ENCODE measurements around the gene MOB3B.
"Not testable (repeated sequence)": the region's sequence is repeated elsewhere in the genome, so short reads cannot be mapped to it uniquely, and the experiment has no call there.

Gene MOB3B

GRCh38 chr9:27503623-27504022 is 26.0 kb downstream of the MOB3B start:
- TF ChIP-seq CTCF (IDR thresholded peaks at IDR 0.05; ENCODE audit: extremely low read depth, missing control alignments): no peak
- DNase-seq (ENCODE audit: low spot score): no peak

- not testable (repeated sequence) for DNase-seq (ENCODE audit: low spot score)
Observed at GRCh38 chr9:27500902-27501301, 28.7 kb downstream of the MOB3B start.

GRCh38 chr9:27499451-27499850 is 30.2 kb downstream of the MOB3B start:
- DNase-seq (ENCODE audit: low spot score): no peak
- no peak for TF ChIP-seq CTCF (IDR thresholded peaks at IDR 0.05; ENCODE audit: extremely low read depth, missing control alignments)

- no peak for DNase-seq (ENCODE audit: low spot score)
- TF ChIP-seq CTCF (IDR thresholded peaks at IDR 0.05; ENCODE audit: extremely low read depth, missing control alignments): no peak
Observed at GRCh38 chr9:27497883-27498417, 31.7 kb downstream of the MOB3B start.

- no peak for DNase-seq (ENCODE audit: low spot score)
- TF ChIP-seq CTCF (IDR thresholded peaks at IDR 0.05; ENCODE audit: extremely low read depth, missing control alignments): no peak
Observed at GRCh38 chr9:27496135-27496504, 33.5 kb downstream of the MOB3B start.

GRCh38 chr9:27495480-27496134 is 34.0 kb downstream of the MOB3B start:
- TF ChIP-seq CTCF (IDR thresholded peaks at IDR 0.05; ENCODE audit: extremely low read depth, missing control alignments): no peak
- no peak for DNase-seq (ENCODE audit: low spot score)

GRCh38 chr9:27491154-27491553 is 38.5 kb downstream of the MOB3B start:
- no peak for DNase-seq (ENCODE audit: low spot score)
- no peak for TF ChIP-seq CTCF (IDR thresholded peaks at IDR 0.05; ENCODE audit: extremely low read depth, missing control alignments)

Data from GM20000 (cell line).